Thymus (tissue), 11 donors: ENCODE data around the gene CSNK1D. TPM values are rescaled to one million over a fixed set of nuclear protein-coding genes. Genes with fewer than 3 reads are reported as not detected.
A peak's percentile ranks its signal among the peaks of the same experiment; 100 is the strongest.

Source experiments
- DNase-seq, 9 donors: peaks; one replicate each; pipeline ENCODE4 v3.0.0-alpha.2; 2013; ENCODE audit warnings: low spot score in 9 of 9, low read depth in 6 of 9, missing footprints in 1 of 9
- H3K27ac ChIP-seq, 2 donors: one replicate each; pipeline ENCODE4 v1.5.1; 2013; ENCODE audit warnings: control low read depth in 1 of 2, low read depth in 1 of 2, low read length in 1 of 2, mild to moderate bottlenecking in 1 of 2, moderate library complexity in 1 of 2
- H3K27me3 ChIP-seq, 2 donors: one replicate each; pipeline ENCODE4 v1.5.1; 2013; ENCODE audit warnings: low read length in 1 of 2; ENCODE audit not compliant: control insufficient read depth in 2 of 2, insufficient read depth in 1 of 2
- H3K36me3 ChIP-seq, 2 donors: one replicate each; pipeline ENCODE4 v1.5.1; 2013; ENCODE audit warnings: low read length in 1 of 2, mild to moderate bottlenecking in 1 of 2, moderate library complexity in 1 of 2; ENCODE audit not compliant: control insufficient read depth in 2 of 2, insufficient read depth in 2 of 2
- H3K4me1 ChIP-seq, 2 donors: one replicate each; pipeline ENCODE4 v1.5.1; 2013; ENCODE audit warnings: low read length in 2 of 2; ENCODE audit not compliant: control insufficient read depth in 2 of 2, insufficient read depth in 2 of 2
- H3K4me3 ChIP-seq, 2 donors: one replicate each; pipeline ENCODE4 v1.5.1; 2013; ENCODE audit warnings: low read length in 2 of 2, control low read depth in 1 of 2, mild to moderate bottlenecking in 1 of 2
- H3K9me3 ChIP-seq, 2 donors: one replicate each; pipeline ENCODE4 v1.5.1; 2013; ENCODE audit warnings: low read length in 1 of 2, mild to moderate bottlenecking in 1 of 2; ENCODE audit not compliant: control insufficient read depth in 2 of 2, insufficient read depth in 1 of 2
- WGBS: extraction: QIAGEN DNeasy Blood & Tissue Kit; methylation state at CpG from one replicate; pipeline ENCODE4 v1.1.7; 2013; 5-methylcytosine and 5-hydroxymethylcytosine counted together
- polyA plus RNA-seq: library from polyadenylated mRNA; stranded (reverse); fragments of 200-250 nt; gene quantifications from one replicate; pipeline ENCODE4 v1.2.3, GENCODE V29; 2013
- total RNA-seq: library from RNA; stranded (reverse); fragments of 120-200 nt; gene quantifications from one replicate; pipeline ENCODE4 v1.2.4, GENCODE V29; 2013
- donor health status: healthy.

Gene CSNK1D
- total and polyA plus RNA-seq, 2 donors, result 16.2 to 113 TPM

GRCh38 chr17:82205720-82206508, 67.6 kb downstream of the CSNK1D start:
- peak in 8 of 9 donors; percentile 64 to 87 (median 74) for DNase-seq
- no peaks in the 10 kb centered on the region for H3K9me3 ChIP-seq
- H3K4me3 ChIP-seq, result peak overlapping the region in 1 of 2 donors; percentile 21
- H3K27me3 ChIP-seq, result no peaks in the 10 kb centered on the region
- H3K4me1 ChIP-seq, result peaks cover 13 to 22% of the 10 kb centered on the region in 2 donors
- peaks cover 3 to 10% of the 10 kb centered on the region in 2 donors for H3K36me3 ChIP-seq
- WGBS, result 23% methylated on average over 21 of the region's 21 CpGs
- peak overlapping the region; percentile 66 to 94 for H3K27ac ChIP-seq

- Histone ChIP-seq H3K4me3 (no peak overlapping the region), H3K36me3 (peaks cover 3 to 10% of the 10 kb centered on the region in 2 donors), H3K4me1 (peaks cover 20 to 30% of the 10 kb centered on the region in 2 donors), H3K27ac (no peak overlapping the region), H3K9me3 (no peaks in the 10 kb centered on the region), H3K27me3 (no peaks in the 10 kb centered on the region)
- no peak for DNase-seq
- 90% methylated on average over 25 of the region's 25 CpGs for WGBS
These were observed 68.4 kb downstream of the CSNK1D start for GRCh38 chr17:82204831-82205719.

- Histone ChIP-seq H3K4me1 (peaks cover 20 to 35% of the 10 kb centered on the region in 2 donors), H3K27me3 (no peaks in the 10 kb centered on the region), H3K9me3 (no peaks in the 10 kb centered on the region), H3K27ac (no peak overlapping the region), H3K4me3 (no peak overlapping the region), H3K36me3 (peaks cover 3 to 10% of the 10 kb centered on the region in 2 donors)
- 93% methylated on average over 19 of the region's 19 CpGs for WGBS
- no peak for DNase-seq
These were observed 69.6 kb downstream of the CSNK1D start for GRCh38 chr17:82203920-82204319.

- 89% methylated on average over 10 of the region's 10 CpGs for WGBS
- no peak for DNase-seq
- H3K9me3 ChIP-seq, result no peaks in the 10 kb centered on the region
- peaks cover 20 to 40% of the 10 kb centered on the region in 2 donors for H3K4me1 ChIP-seq
- no peak overlapping the region for H3K4me3 ChIP-seq
- no peaks in the 10 kb centered on the region for H3K27me3 ChIP-seq
- no peak overlapping the region for H3K27ac ChIP-seq
- peaks cover 8 to 10% of the 10 kb centered on the region in 2 donors for H3K36me3 ChIP-seq
These were observed 70.5 kb downstream of the CSNK1D start for GRCh38 chr17:82202981-82203380.

GRCh38 chr17:82201498-82201910, 72.0 kb downstream of the CSNK1D start:
- 63% methylated on average over 23 of the region's 23 CpGs for WGBS
- no peak overlapping the region for H3K4me3 ChIP-seq
- H3K27ac ChIP-seq, result no peak overlapping the region
- peaks cover 12 to 17% of the 10 kb centered on the region in 2 donors for H3K36me3 ChIP-seq
- H3K4me1 ChIP-seq, result peaks cover 23 to 50% of the 10 kb centered on the region in 2 donors
- H3K9me3 ChIP-seq, result peaks cover 1 to 11% of the 10 kb centered on the region in 2 donors
- peak in 2 of 9 donors; percentile 54 to 62 for DNase-seq
- H3K27me3 ChIP-seq, result no peaks in the 10 kb centered on the region

- Histone ChIP-seq H3K27ac (peak overlapping the region; percentile 27 to 30), H3K4me1 (peaks cover 18 to 44% of the 10 kb centered on the region in 2 donors), H3K9me3 (peaks cover 1 to 11% of the 10 kb centered on the region in 2 donors), H3K36me3 (peaks cover 15 to 23% of the 10 kb centered on the region in 2 donors), H3K4me3 (no peak overlapping the region), H3K27me3 (no peaks in the 10 kb centered on the region)
- peak in 7 of 9 donors; percentile 44 to 83 (median 58) for DNase-seq
- WGBS, result 36% methylated on average over 13 of the region's 13 CpGs
These were observed 72.6 kb downstream of the CSNK1D start for GRCh38 chr17:82200743-82201497.

GRCh38 chr17:82200135-82200534, 73.4 kb downstream of the CSNK1D start:
- DNase-seq, result no peak
- no peak overlapping the region for H3K27ac ChIP-seq
- 71% methylated on average over 17 of the region's 17 CpGs for WGBS

GRCh38 chr17:82199496-82199895, 74.0 kb downstream of the CSNK1D start:
- H3K4me1 ChIP-seq, result peaks cover 15 to 40% of the 10 kb centered on the region in 2 donors
- no peak for DNase-seq
- no peaks in the 10 kb centered on the region for H3K27me3 ChIP-seq
- peaks cover 29 to 34% of the 10 kb centered on the region in 2 donors for H3K36me3 ChIP-seq
- no peak overlapping the region for H3K4me3 ChIP-seq
- peaks cover 1 to 11% of the 10 kb centered on the region in 2 donors for H3K9me3 ChIP-seq
- H3K27ac ChIP-seq, result no peak overlapping the region
- 97% methylated on average over 12 of the region's 12 CpGs for WGBS

More at GRCh38 chr17:82200135-82200534, 73.4 kb downstream of the CSNK1D start:
- H3K27me3 ChIP-seq, result no peaks in the 10 kb centered on the region
- peaks cover 1 to 11% of the 10 kb centered on the region in 2 donors for H3K9me3 ChIP-seq
- peaks cover 23 to 27% of the 10 kb centered on the region in 2 donors for H3K36me3 ChIP-seq
- peaks cover 15 to 40% of the 10 kb centered on the region in 2 donors for H3K4me1 ChIP-seq
- H3K4me3 ChIP-seq, result no peak overlapping the region
